Upper lobe of left lung (tissue), 6 donors: ENCODE measurements around the gene PSMC4. TPM values are rescaled to one million over a fixed set of nuclear protein-coding genes. Genes with fewer than 3 reads are reported as not detected.

Experiments used
- ATAC-seq, 2 donors: fragments of 200-7000 bp; cut with Tn5 transposase; one replicate each; pipeline ENCODE4 v1.9.1; 2022; ENCODE audit warnings: mild to moderate bottlenecking in 2 of 2, moderate library complexity in 2 of 2; ENCODE audit not compliant: low FRiP score in 2 of 2
- DNase-seq, 2 donors: peaks; one replicate each; pipeline ENCODE4 v3.0.0-alpha.2; 2019 to 2020
- H3K27ac ChIP-seq, 4 donors: fragments of 200-600 bp; sonication (generic); one replicate each; pipeline ENCODE4 v1.5.1; 2016 to 2019
- H3K27me3 ChIP-seq, 4 donors: fragments of 200-600 bp; sonication (generic); one replicate each; pipeline ENCODE4 v1.5.1; 2017 to 2019
- H3K36me3 ChIP-seq, 4 donors: fragments of 200-600 bp; sonication (generic); one replicate each; pipeline ENCODE4 v1.5.1; 2016 to 2019
- H3K4me1 ChIP-seq, 4 donors: fragments of 200-600 bp; sonication (generic); one replicate each; pipeline ENCODE4 v1.5.1; 2018 to 2019
- H3K4me3 ChIP-seq, 4 donors: fragments of 200-600 bp; sonication (generic); one replicate each; pipeline ENCODE4 v1.5.1; 2017 to 2019; ENCODE audit warnings: mild to moderate bottlenecking in 2 of 4, moderate library complexity in 1 of 4
- H3K9me3 ChIP-seq, 4 donors: fragments of 200-600 bp; sonication (generic); one replicate each; pipeline ENCODE4 v1.5.1; 2018 to 2019
- CTCF ChIP-seq, 6 experiments: fragments of 450-650 bp in 4 of 6; fragments of 200-600 bp in 2 of 6; sonication (generic) in 2 of 6; IDR thresholded peaks; one replicate each; pipeline ENCODE4 v1.5.1; 2016 to 2019; ENCODE audit warnings: antibody characterized with exemption in 6 of 6
- EP300 ChIP-seq, 4 donors: sonication (generic); formaldehyde crosslinking; IDR thresholded peaks; one replicate each; pipeline ENCODE4 v1.5.1; 2017; ENCODE audit warnings: antibody characterized with exemption in 4 of 4, control low read depth in 2 of 4
- POLR2A ChIP-seq, 4 donors: fragments of 450-650 bp; IDR thresholded peaks; one replicate each; pipeline ENCODE4 v1.5.1; 2016 to 2017; ENCODE audit warnings: antibody characterized with exemption in 4 of 4, mild to moderate bottlenecking in 2 of 4
- POLR2AphosphoS5 ChIP-seq, 2 donors: sonication (generic); formaldehyde crosslinking; IDR thresholded peaks; one replicate each; pipeline ENCODE4 v1.5.1; 2017; ENCODE audit warnings: antibody characterized with exemption in 2 of 2
- WGBS, 2 donors: methylation state at CpG; one replicate each; pipeline ENCODE4 v1.1.5; 2017 to 2018; 5-methylcytosine and 5-hydroxymethylcytosine counted together
- total RNA-seq, 6 donors: library from RNA; depleted of rRNA in 4 of 6; stranded (reverse); fragments of >200 nt in 4 of 6; gene quantifications; one replicate each; pipeline versions ENCODE4 v1.1.0 to v1.2.1, GENCODE V29; 2016 to 2021
- donor health status: DM: no; HTN: no; CAD: no; lungs with moderate emphysema.
- donor health status: DM: no; HTN: yes; CAD: no; lungs with severe emphysema.

The PSMC4 gene
- total RNA-seq, 6 donors from 2014 or later: 41.1 to 85.7 (median 59.9) TPM

- TF ChIP-seq POLR2AphosphoS5 (IDR thresholded peaks at IDR 0.05) (peak; percentile 84 to 98), POLR2A (IDR thresholded peaks at IDR 0.05) (peak in 3 of 4 donors; percentile 74 to 94 (median 88)), EP300 (IDR thresholded peaks at IDR 0.05) (no peak), CTCF (IDR thresholded peaks at IDR 0.05) (no peak)
- WGBS, 2 donors: 5 to 16% methylated on average over 14 to 52 of the region's 53 CpGs
- H3K9me3 ChIP-seq: no peaks in the 10 kb centered on the region
- H3K36me3 ChIP-seq: peaks cover 0 to 3% (median 0%) of the 10 kb centered on the region in 4 donors
- DNase-seq (peak; percentile 96 to 99), ATAC-seq (peak; percentile 97 to 99)
- peak within 1 kb of the TSS; percentile 82 to 93 (median 89) for H3K27ac ChIP-seq
- peaks cover 9 to 17% (median 13%) of the 10 kb centered on the region in 4 donors for H3K4me1 ChIP-seq
- H3K27me3 ChIP-seq: no peaks in the 10 kb centered on the region
- peak within 1 kb of the TSS; percentile 57 to 69 (median 64) for H3K4me3 ChIP-seq
These were observed 26.1 kb downstream of the PSMC4 start, which contains the start of gene ZNF546 for GRCh38 chr19:39996811-39997637. TSS of gene ZNF546 (plus strand) at chr19:39997060. CDS start at chr19:39998327, 1,267 bp downstream.

- TF ChIP-seq POLR2AphosphoS5 (IDR thresholded peaks at IDR 0.05) (no peak), CTCF (IDR thresholded peaks at IDR 0.05) (no peak), EP300 (IDR thresholded peaks at IDR 0.05) (no peak)
- ATAC-seq: no peak
These were observed 26.8 kb downstream of the PSMC4 start for GRCh38 chr19:39997638-39998216.

GRCh38 chr19:39998501-39998900 is 27.5 kb downstream of the PSMC4 start:
- DNase-seq (no peak), ATAC-seq (no peak)
- Histone ChIP-seq H3K4me3 (no peak overlapping the region), H3K9me3 (no peaks in the 10 kb centered on the region), H3K27me3 (no peaks in the 10 kb centered on the region), H3K4me1 (peaks cover 9 to 17% (median 13%) of the 10 kb centered on the region in 4 donors), H3K27ac (no peak overlapping the region), H3K36me3 (peaks cover 0 to 3% (median 0%) of the 10 kb centered on the region in 4 donors)
- WGBS, 2 donors: 82 to 96% methylated on average over 4 of the region's 4 CpGs
- TF ChIP-seq EP300 (IDR thresholded peaks at IDR 0.05) (no peak), POLR2AphosphoS5 (IDR thresholded peaks at IDR 0.05) (no peak)

More at GRCh38 chr19:39997638-39998216, 26.8 kb downstream of the PSMC4 start:
- WGBS, 2 donors: 80 to 88% methylated on average over 5 of the region's 5 CpGs
- Histone ChIP-seq H3K4me1 (peaks cover 9 to 17% (median 13%) of the 10 kb centered on the region in 4 donors), H3K36me3 (peaks cover 0 to 3% (median 0%) of the 10 kb centered on the region in 4 donors), H3K9me3 (no peaks in the 10 kb centered on the region), H3K27ac (peak overlapping the region; percentile 82 to 93 (median 89)), H3K4me3 (peak overlapping the region; percentile 57 to 69 (median 64)), H3K27me3 (no peaks in the 10 kb centered on the region)
- no peak for DNase-seq

GRCh38 chr19:40005691-40006272 is 34.8 kb downstream of the PSMC4 start:
- Histone ChIP-seq H3K9me3 (peaks cover 0 to 10% (median 1%) of the 10 kb centered on the region in 4 donors), H3K36me3 (peaks cover 14 to 39% (median 28%) of the 10 kb centered on the region in 4 donors), H3K4me3 (no peak overlapping the region), H3K27me3 (no peaks in the 10 kb centered on the region), H3K27ac (no peak overlapping the region), H3K4me1 (no peaks in the 10 kb centered on the region)
- TF ChIP-seq POLR2A (IDR thresholded peaks at IDR 0.05): no peak
- no peak for TF ChIP-seq CTCF (IDR thresholded peaks at IDR 0.05)
- no peak for TF ChIP-seq EP300 (IDR thresholded peaks at IDR 0.05)
- no peak for TF ChIP-seq POLR2AphosphoS5 (IDR thresholded peaks at IDR 0.05)
- ATAC-seq (no peak), DNase-seq (no peak)
- WGBS, 2 donors: 79 to 83% methylated on average over 4 of the region's 4 CpGs

- no peak for TF ChIP-seq POLR2AphosphoS5 (IDR thresholded peaks at IDR 0.05)
- TF ChIP-seq CTCF (IDR thresholded peaks at IDR 0.05): no peak
- TF ChIP-seq POLR2A (IDR thresholded peaks at IDR 0.05): no peak
- TF ChIP-seq EP300 (IDR thresholded peaks at IDR 0.05): no peak
- no peak overlapping the region for H3K27ac ChIP-seq
- no peaks in the 10 kb centered on the region for H3K4me1 ChIP-seq
- peaks cover 0 to 12% (median 1%) of the 10 kb centered on the region in 4 donors for H3K9me3 ChIP-seq
- no peaks in the 10 kb centered on the region for H3K27me3 ChIP-seq
- ATAC-seq (no peak), DNase-seq (no peak)
- peaks cover 14 to 43% (median 33%) of the 10 kb centered on the region in 4 donors for H3K36me3 ChIP-seq
- H3K4me3 ChIP-seq: no peak overlapping the region
- WGBS, 2 donors: 69 to 87% methylated on average over 1 of the region's 1 CpG
These were observed 35.3 kb downstream of the PSMC4 start for GRCh38 chr19:40006273-40006691.
